Measurements from ENCODE around the gene ZNF469. TPM values are rescaled to one million over a fixed set of nuclear protein-coding genes. Genes with fewer than 3 reads are reported as not detected.

Gene ZNF469
- polyA plus RNA-seq, 3 donors: 0.02 to 0.16 (median 0.10) TPM

- no peaks in the 10 kb centered on the region for H4K20me1 ChIP-seq (ENCODE audit: insufficient read depth, low read length)
- no peak overlapping the region for H3K27ac ChIP-seq (ENCODE audit: low read depth in 1 of 2, low read length in 2 of 2)
- no peak for DNase-seq
- H3K9ac ChIP-seq (ENCODE audit: insufficient read depth, low read length, poor library complexity, severe bottlenecking): no peak overlapping the region
- no peaks in the 10 kb centered on the region for H3K27me3 ChIP-seq (ENCODE audit: control insufficient read depth in 2 of 2, insufficient read depth in 2 of 2, low read length in 2 of 2)
- no peaks in the 10 kb centered on the region for H3K9me3 ChIP-seq (replicated peaks in 1 of 2; ENCODE audit: control insufficient read depth in 1 of 2, insufficient read depth in 1 of 2, low read length in 2 of 2)
- H3K4me1 ChIP-seq (ENCODE audit: control insufficient read depth in 1 of 2, insufficient read depth in 2 of 2, low read length in 2 of 2): no peaks in the 10 kb centered on the region
- no peak overlapping the region for H2AFZ ChIP-seq (ENCODE audit: insufficient read depth, low read depth, low read length, poor library complexity, severe bottlenecking)
- no peak for TF ChIP-seq CTCF (IDR thresholded peaks at IDR 0.05)
- intact Hi-C loops (cut with micrococcal nuclease): no loop called here
- no peaks in the 10 kb centered on the region for H3K79me2 ChIP-seq (ENCODE audit: insufficient read depth, low read length)
- H3K27me3 Mint-ChIP-seq (ENCODE audit: low read depth in 3 of 3): peaks cover 5 to 32% (median 12%) of the 10 kb centered on the region in 3 donors
- no peaks in the 10 kb centered on the region for H3K36me3 Mint-ChIP-seq
- no peaks in the 10 kb centered on the region for H3K36me3 ChIP-seq (replicated peaks in 1 of 2; ENCODE audit: control insufficient read depth in 1 of 2, insufficient read depth in 2 of 2, low read length in 2 of 2)
- WGBS (ENCODE audit: insufficient coverage): 91% methylated on average over 20 of the region's 22 CpGs
- no peaks in the 10 kb centered on the region for H3K4me1 Mint-ChIP-seq
- H3K4me3 ChIP-seq (replicated peaks in 1 of 3; ENCODE audit: low read depth in 2 of 3, low read length in 3 of 3): no peak overlapping the region
- no peaks in the 10 kb centered on the region for H3K9me3 Mint-ChIP-seq
- no peak overlapping the region for H3K27ac Mint-ChIP-seq
- no peak overlapping the region for H3K4me3 Mint-ChIP-seq
- H3K4me2 ChIP-seq (replicated peaks; ENCODE audit: extremely low read depth, low read length, poor library complexity, severe bottlenecking): no peak overlapping the region
These were observed 9.4 kb downstream of the ZNF469 start for GRCh38 chr16:88392111-88392510.

GRCh38 chr16:88392616-88393015, 9.9 kb downstream of the ZNF469 start:
- Mint-ChIP-seq H3K36me3 (no peaks in the 10 kb centered on the region), H3K4me1 (no peaks in the 10 kb centered on the region), H3K4me3 (peak overlapping the region in 1 of 2 donors; percentile 5), H3K27me3 (ENCODE audit: low read depth in 3 of 3) (peaks cover 5 to 29% (median 12%) of the 10 kb centered on the region in 3 donors), H3K27ac (peak overlapping the region in 2 of 7 donors; percentile 1 to 10), H3K9me3 (no peaks in the 10 kb centered on the region)
- no peaks in the 10 kb centered on the region for H4K20me1 ChIP-seq (ENCODE audit: insufficient read depth, low read length)
- H3K9me3 ChIP-seq (replicated peaks in 1 of 2; ENCODE audit: control insufficient read depth in 1 of 2, insufficient read depth in 1 of 2, low read length in 2 of 2): no peaks in the 10 kb centered on the region
- no peaks in the 10 kb centered on the region for H3K4me1 ChIP-seq (ENCODE audit: control insufficient read depth in 1 of 2, insufficient read depth in 2 of 2, low read length in 2 of 2)
- H3K27ac ChIP-seq (ENCODE audit: low read depth in 1 of 2, low read length in 2 of 2): no peak overlapping the region
- intact Hi-C loops (cut with micrococcal nuclease): no loop called here
- H3K27me3 ChIP-seq (ENCODE audit: control insufficient read depth in 2 of 2, insufficient read depth in 2 of 2, low read length in 2 of 2): no peaks in the 10 kb centered on the region
- no peak for DNase-seq
- H2AFZ ChIP-seq (ENCODE audit: insufficient read depth, low read depth, low read length, poor library complexity, severe bottlenecking): no peak overlapping the region
- WGBS (ENCODE audit: insufficient coverage): 88% methylated on average over 5 of the region's 6 CpGs
- no peaks in the 10 kb centered on the region for H3K79me2 ChIP-seq (ENCODE audit: insufficient read depth, low read length)
- no peak overlapping the region for H3K4me3 ChIP-seq (replicated peaks in 1 of 3; ENCODE audit: low read depth in 2 of 3, low read length in 3 of 3)
- no peak for TF ChIP-seq CTCF (IDR thresholded peaks at IDR 0.05)
- H3K9ac ChIP-seq (ENCODE audit: insufficient read depth, low read length, poor library complexity, severe bottlenecking): no peak overlapping the region
- no peaks in the 10 kb centered on the region for H3K36me3 ChIP-seq (replicated peaks in 1 of 2; ENCODE audit: control insufficient read depth in 1 of 2, insufficient read depth in 2 of 2, low read length in 2 of 2)
- H3K4me2 ChIP-seq (replicated peaks; ENCODE audit: extremely low read depth, low read length, poor library complexity, severe bottlenecking): no peak overlapping the region

Data from CD14-positive monocyte (primary cell).